Measurements from ENCODE around the gene ALK. TPM values are rescaled to one million over a fixed set of nuclear protein-coding genes. Genes with fewer than 3 reads are reported as not detected.

Gene ALK
- total and polyA plus RNA-seq, 10 of the 15 experiments (the other 5 are each of a cell fraction or from before 2014, with no cell fraction given) = 0.11 TPM; not detected in 9

DNA sequence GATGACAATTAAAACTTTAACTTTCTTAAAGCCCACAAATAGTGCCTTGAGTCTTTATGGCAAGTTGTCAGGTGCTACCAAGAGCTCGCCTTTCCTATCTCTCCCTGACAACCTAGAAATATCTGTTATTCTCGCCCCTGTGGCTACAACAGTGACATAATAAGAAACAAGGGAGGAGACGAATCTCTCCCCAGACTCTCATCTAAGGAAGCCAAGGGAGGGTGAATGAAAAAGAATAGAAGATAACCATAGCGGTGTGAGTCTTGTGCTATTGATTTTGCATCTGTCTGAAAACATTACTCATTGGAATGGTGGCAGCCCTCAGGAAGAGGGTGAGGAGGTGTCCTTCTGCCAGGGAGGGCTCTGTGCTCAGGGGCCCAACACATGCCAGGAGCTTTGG, 114.3 kb downstream of the ALK start (continued):
- TF ChIP-seq ZNF687 (IDR thresholded peaks at IDR 0.05) = no peak
- TF ChIP-seq RAD51 (IDR thresholded peaks at IDR 0.05) = no peak
- no peak for TF ChIP-seq CHD1 (IDR thresholded peaks at IDR 0.05; ENCODE audit: low read depth, low read length)

DNA sequence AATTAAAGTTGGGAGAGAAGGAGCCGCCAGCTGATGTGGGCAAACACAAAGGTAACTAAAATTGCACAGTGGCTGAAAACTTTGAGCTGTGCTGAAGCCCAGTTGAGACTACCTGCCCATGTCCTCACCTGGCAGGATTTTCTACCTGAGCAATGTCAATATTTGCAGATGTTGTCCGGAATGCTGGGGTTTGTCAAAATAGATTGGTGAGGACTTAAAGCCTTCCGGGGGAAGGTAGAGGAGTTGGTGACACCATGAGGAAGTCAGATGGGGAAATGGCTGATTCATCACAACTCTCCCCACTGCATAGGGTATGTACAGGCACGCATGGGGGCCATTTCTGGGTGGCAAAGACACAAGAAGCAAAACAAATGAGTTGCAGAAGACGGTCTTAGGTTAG, 114.9 kb downstream of the ALK start:
- ChIA-PET SMC1A (ENCODE audit: uncharacterized antibody, unreplicated experiment) (no interaction called here), RAD21 (ENCODE audit: unreplicated experiment) (no interaction called here), POLR2A (no interaction called here), CTCF (interaction anchor here (0.6 kb wide), 1 partner anchor 1144 kb away, joined by 3 read pairs; no protein-coding TSS in a partner anchor)
- H3K27ac ChIP-seq (ENCODE audit: control insufficient read depth, insufficient read depth) = no peak overlapping the region
- H4K20me1 ChIP-seq (ENCODE audit: control insufficient read depth, insufficient read depth) = no peaks in the 10 kb centered on the region
- no peak overlapping the region for H2AFZ ChIP-seq (ENCODE audit: control insufficient read depth, low read depth, low read length)
- no peaks in the 10 kb centered on the region for H3K4me1 ChIP-seq (ENCODE audit: control insufficient read depth, insufficient read depth, low read length)
- BruUV-seq (replicated peaks) = no TSS peak
- DNase-seq (ENCODE audit: low read depth, low spot score) (no peak), ATAC-seq (no peak), FAIRE-seq (no peak)
- TF ChIP-seq, protein P1, sequence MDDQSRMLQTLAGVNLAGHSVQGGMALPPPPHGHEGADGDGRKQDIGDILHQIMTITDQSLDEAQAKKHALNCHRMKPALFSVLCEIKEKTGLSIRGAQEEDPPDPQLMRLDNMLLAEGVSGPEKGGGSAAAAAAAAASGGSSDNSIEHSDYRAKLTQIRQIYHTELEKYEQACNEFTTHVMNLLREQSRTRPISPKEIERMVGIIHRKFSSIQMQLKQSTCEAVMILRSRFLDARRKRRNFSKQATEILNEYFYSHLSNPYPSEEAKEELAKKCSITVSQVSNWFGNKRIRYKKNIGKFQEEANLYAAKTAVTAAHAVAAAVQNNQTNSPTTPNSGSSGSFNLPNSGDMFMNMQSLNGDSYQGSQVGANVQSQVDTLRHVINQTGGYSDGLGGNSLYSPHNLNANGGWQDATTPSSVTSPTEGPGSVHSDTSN (IDR thresholded peaks at IDR 0.05; ENCODE audit: insufficient replicate concordance, low read depth, low read length) = no peak
- TF ChIP-seq DPF2 (IDR thresholded peaks at IDR 0.05) (no peak), HCFC1 (IDR thresholded peaks at IDR 0.05; ENCODE audit: low read length) (no peak), SMARCA5 (IDR thresholded peaks at IDR 0.05) (no peak), ZNF274 (IDR thresholded peaks at IDR 0.05; ENCODE audit: insufficient read depth, insufficient read length) (no peak)
- TF ChIP-seq, protein P2, sequence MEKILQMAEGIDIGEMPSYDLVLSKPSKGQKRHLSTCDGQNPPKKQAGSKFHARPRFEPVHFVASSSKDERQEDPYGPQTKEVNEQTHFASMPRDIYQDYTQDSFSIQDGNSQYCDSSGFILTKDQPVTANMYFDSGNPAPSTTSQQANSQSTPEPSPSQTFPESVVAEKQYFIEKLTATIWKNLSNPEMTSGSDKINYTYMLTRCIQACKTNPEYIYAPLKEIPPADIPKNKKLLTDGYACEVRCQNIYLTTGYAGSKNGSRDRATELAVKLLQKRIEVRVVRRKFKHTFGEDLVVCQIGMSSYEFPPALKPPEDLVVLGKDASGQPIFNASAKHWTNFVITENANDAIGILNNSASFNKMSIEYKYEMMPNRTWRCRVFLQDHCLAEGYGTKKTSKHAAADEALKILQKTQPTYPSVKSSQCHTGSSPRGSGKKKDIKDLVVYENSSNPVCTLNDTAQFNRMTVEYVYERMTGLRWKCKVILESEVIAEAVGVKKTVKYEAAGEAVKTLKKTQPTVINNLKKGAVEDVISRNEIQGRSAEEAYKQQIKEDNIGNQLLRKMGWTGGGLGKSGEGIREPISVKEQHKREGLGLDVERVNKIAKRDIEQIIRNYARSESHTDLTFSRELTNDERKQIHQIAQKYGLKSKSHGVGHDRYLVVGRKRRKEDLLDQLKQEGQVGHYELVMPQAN (conservative IDR thresholded peaks at IDR 0.05) = no peak
- TF ChIP-seq, protein P3, sequence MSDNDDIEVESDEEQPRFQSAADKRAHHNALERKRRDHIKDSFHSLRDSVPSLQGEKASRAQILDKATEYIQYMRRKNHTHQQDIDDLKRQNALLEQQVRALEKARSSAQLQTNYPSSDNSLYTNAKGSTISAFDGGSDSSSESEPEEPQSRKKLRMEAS (IDR thresholded peaks at IDR 0.05; ENCODE audit: low read depth, low read length) = no peak
- no peaks in the 10 kb centered on the region for H3K79me2 ChIP-seq (ENCODE audit: control insufficient read depth, insufficient read depth, low read length)
- no peak overlapping the region for H3K4me3 ChIP-seq
- H3K4me2 ChIP-seq (ENCODE audit: control insufficient read depth, insufficient read depth) = no peak overlapping the region
- intact Hi-C loops (cut with micrococcal nuclease; ENCODE audit: unreplicated experiment) = no loop called here
- in situ Hi-C loops (cut with MboI) = no loop called here
- H3K9ac ChIP-seq (ENCODE audit: control insufficient read depth, insufficient read depth, low read length) = no peak overlapping the region
- 24% methylated on average over 5 of the region's 5 CpGs for WGBS (ENCODE audit: insufficient coverage, insufficient replicate concordance, low lambda C conversion rate, missing lambda C conversion rate)
- H3K27me3 ChIP-seq (replicated peaks in 1 of 2; ENCODE audit: control insufficient read depth in 2 of 2, insufficient read depth in 2 of 2, low read length in 1 of 2) = no peaks in the 10 kb centered on the region
- no peaks in the 10 kb centered on the region for H3K9me3 ChIP-seq (replicated peaks; ENCODE audit: control insufficient read depth, insufficient read depth, low read length)
- no peaks in the 10 kb centered on the region for H3K36me3 ChIP-seq (ENCODE audit: control insufficient read depth in 2 of 2, insufficient read depth in 2 of 2, low read length in 1 of 2)

Data from GM12878 (cell line).